HG03469 (cell line): ENCODE data around the gene GSKIP.
"Not testable (repeated sequence)": the region's sequence is repeated elsewhere in the genome, so short reads cannot be mapped to it uniquely, and the experiment has no call there.

ENCODE experiments used
- ATAC-seq: cut with Tn5 transposase; IDR thresholded peaks from one replicate; pipeline ENCODE4 v1.9.1; 2021; ENCODE audit warnings: mild to moderate bottlenecking, moderate library complexity, moderate number of reproducible peaks; ENCODE audit not compliant: unreplicated experiment

GSKIP gene

GRCh38 chr14:96362965-96363750 lies at the start of gene GSKIP, which contains the start of gene ATG2B:
Gene GSKIP, plus strand, starts transcription at chr14:96363526. Its CDS starts 18,722 bp downstream, at chr14:96382248.
Gene ATG2B, minus strand, starts transcription at chr14:96363341. Its CDS starts 365 bp downstream, at chr14:96362976.
- ATAC-seq = peak; percentile 60

- no peak for ATAC-seq
Measured at GRCh38 chr14:96316087-96316486, 47.2 kb upstream of the GSKIP start.

- ATAC-seq = no peak
Measured at GRCh38 chr14:96318836-96319235, 44.5 kb upstream of the GSKIP start.

- ATAC-seq = no peak
Measured at GRCh38 chr14:96320605-96321004, 42.7 kb upstream of the GSKIP start.

GRCh38 chr14:96324219-96324618 lies 39.1 kb upstream of the GSKIP start:
- ATAC-seq = no peak

- no peak for ATAC-seq
Measured at GRCh38 chr14:96338551-96338950, 24.8 kb upstream of the GSKIP start.

GRCh38 chr14:96341323-96341722 lies 22.0 kb upstream of the GSKIP start:
- ATAC-seq = no peak

- ATAC-seq = no peak
Measured at GRCh38 chr14:96345669-96346068, 17.7 kb upstream of the GSKIP start.

- not testable (repeated sequence) for ATAC-seq
Measured at GRCh38 chr14:96347957-96348356, 15.4 kb upstream of the GSKIP start.

GRCh38 chr14:96349286-96350075 lies 13.8 kb upstream of the GSKIP start:
- ATAC-seq = no peak

GRCh38 chr14:96351986-96352385 lies 11.3 kb upstream of the GSKIP start:
- no peak for ATAC-seq

GRCh38 chr14:96352708-96353107 lies 10.6 kb upstream of the GSKIP start:
- no peak for ATAC-seq

GRCh38 chr14:96354246-96354645 lies 9.1 kb upstream of the GSKIP start:
- no peak for ATAC-seq

- ATAC-seq = no peak
Measured at GRCh38 chr14:96357216-96357615, 6.1 kb upstream of the GSKIP start.

GRCh38 chr14:96359959-96360358 lies 3.4 kb upstream of the GSKIP start:
- no peak for ATAC-seq

GRCh38 chr14:96362071-96362964 lies 1.0 kb upstream of the GSKIP start:
- no peak for ATAC-seq

GRCh38 chr14:96363751-96364336 lies 518 bp downstream of the GSKIP start:
- ATAC-seq = no peak

GRCh38 chr14:96364962-96365361 lies 1.6 kb downstream of the GSKIP start:
- ATAC-seq = no peak

- ATAC-seq = no peak
Measured at GRCh38 chr14:96368534-96368933, 5.2 kb downstream of the GSKIP start.

- ATAC-seq = no peak
Measured at GRCh38 chr14:96370528-96370927, 7.2 kb downstream of the GSKIP start.

GRCh38 chr14:96373538-96373937 lies 10.2 kb downstream of the GSKIP start:
- no peak for ATAC-seq
